NCI-H345 treated with DMSO at 0.1 percent for 48 hours (cell line): ENCODE results near the gene CFAP54.
"Not testable (repeated sequence)": the region's sequence is repeated elsewhere in the genome, so short reads cannot be mapped to it uniquely, and the experiment has no call there.

Experiments
- DNase-seq: peaks from one replicate; lab custom pipeline; 2025; ENCODE audit not compliant: unreplicated experiment; lab: John Stamatoyannopoulos, UW

The CFAP54 gene

GRCh38 chr12:96606134-96606533, 116.8 kb downstream of the CFAP54 start:
- DNase-seq = no peak

- DNase-seq = no peak
These were observed 117.3 kb downstream of the CFAP54 start for GRCh38 chr12:96606644-96607043.

DNA sequence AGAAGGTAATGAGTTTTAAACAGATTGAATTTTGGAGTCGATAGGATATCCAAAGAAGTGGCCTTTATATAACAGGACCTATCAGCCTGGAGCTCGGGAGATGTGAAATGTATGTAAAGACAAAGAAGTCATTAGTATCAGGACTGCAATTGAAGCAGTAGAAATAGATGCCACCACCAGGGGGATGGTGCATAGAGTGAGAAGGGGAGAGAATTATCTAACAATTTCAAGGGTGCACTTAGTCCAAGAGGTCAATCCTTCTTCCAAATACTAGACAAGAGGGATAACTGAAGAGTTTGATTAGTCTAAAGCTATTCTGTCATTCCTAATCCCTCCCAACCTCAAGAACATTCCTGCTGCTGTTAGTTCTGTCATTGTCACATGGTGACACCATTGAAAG, 127.8 kb downstream of the CFAP54 start:
- no peak for DNase-seq

GRCh38 chr12:96623155-96623554, 133.8 kb downstream of the CFAP54 start:
- no peak for DNase-seq

DNA sequence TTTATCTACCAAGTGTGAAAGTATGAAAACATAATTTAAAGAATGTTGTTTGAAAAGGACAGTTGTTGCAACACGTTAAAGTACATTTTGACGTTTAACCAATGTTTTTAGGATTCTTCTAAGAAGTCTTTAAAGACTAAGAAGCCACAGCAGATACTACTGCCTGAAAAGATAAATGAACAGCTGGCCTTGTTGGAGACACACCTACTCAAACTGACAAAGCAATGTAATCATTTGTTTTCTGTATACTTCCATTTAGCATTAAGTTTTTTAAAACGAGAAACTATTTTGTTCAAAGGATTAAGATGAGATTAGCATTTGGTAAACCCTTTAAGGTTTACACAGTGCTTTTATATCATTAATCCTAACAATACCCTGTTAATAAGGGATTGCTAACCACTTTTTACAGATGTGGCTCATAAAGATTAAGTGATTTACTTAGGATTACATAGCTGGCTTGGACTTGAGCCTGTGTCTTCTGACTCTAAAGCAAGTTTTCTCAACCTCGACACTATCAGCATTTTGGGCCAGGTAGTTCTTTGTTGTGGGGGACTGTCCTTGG, 134.4 kb downstream of the CFAP54 start:
- DNase-seq = no peak

DNA sequence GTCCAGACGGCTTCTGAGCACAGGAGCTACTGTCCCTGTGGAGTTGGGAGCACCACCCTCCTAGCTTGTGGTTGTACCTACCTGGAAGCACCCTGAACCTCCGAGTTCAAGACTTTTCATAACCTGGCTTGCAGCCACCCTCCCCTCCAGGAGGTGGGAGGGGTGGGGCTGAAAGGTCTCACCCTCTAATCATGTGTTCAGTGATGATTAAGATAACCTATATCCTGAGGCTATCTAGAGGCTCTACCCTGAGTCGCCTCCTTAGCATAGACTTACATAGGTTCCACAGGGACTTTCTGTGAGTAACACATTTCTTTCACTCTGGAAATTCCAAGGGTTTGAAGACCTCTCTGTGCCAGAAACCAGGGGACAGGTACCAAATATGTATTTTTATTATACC, 146.5 kb downstream of the CFAP54 start:
- no peak for DNase-seq

DNA sequence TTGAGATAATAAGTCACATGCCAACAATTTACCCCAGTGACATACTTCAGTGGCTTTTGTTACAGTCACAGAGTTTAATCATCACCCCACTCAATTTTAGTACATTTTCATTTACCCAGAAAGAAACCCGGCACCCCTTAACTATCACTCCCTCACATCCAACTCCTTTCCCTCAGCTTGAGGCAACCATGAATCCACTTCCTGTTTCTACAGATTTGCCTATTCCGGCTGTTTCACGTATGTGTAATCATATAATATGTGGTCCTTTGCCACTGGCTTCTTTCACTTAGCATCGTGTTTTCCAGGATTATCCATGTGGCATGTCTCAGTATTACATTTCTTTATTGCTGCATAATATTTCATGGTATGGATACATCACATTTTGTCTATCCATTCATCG, 147.5 kb downstream of the CFAP54 start:
- no peak for DNase-seq

DNA sequence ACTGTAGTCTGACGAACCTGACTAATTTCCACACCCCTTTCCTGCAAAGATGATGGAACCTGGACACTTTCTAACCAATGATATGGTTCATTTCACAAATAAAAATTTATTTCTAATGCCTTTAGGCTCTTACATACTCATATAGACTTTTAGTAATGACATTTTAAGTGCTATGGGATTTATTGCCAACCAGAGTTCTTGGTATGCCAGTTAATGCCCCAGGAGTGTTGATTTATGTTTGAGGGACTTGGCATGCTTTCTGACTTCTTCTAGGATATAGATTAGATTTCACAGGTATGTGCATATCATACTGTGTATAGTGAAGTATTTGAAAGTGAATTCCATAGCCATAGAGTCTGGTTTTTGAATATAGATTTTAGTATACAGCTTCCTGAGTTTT, 159.5 kb downstream of the CFAP54 start:
- no peak for DNase-seq

DNA sequence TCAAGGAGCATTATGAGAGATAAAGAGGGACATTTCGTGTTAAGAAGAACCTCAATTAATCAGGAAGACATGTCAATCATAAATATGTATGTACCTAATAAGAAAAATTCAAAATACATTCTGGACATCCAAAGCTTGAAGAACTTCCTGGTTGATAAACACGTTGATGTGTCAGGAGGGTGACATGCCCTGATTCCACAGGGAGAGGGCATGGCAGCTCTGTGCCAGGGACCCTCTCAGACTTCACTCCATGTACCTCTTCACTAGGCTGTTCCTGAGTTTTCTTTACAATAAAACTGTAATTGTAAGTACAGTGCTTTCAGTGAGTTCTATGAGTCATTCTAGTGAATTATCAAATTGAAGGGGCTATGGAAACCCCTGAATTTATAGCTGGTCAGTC, 163.5 kb downstream of the CFAP54 start:
- no peak for DNase-seq

DNA sequence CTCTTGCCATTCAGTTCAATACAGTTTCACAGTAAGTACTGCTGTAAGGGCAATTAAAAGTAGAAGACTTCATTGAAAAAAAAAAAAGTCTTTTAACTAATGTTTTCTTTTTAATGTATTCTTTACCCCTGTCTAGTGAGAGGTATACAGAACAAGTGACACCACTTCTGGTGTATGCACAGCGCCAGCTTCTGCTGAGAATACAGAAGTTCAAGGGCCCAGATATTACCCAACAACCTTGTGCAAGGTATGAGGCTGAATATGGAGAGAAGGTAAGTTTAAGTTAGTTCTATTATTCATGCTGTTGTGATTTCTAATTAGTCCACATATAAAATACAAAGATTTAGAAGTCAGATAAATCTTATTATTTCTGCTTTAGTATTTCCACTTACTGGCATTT, 168.7 kb downstream of the CFAP54 start:
- DNase-seq = no peak

- no peak for DNase-seq
These were observed 180.4 kb downstream of the CFAP54 start for GRCh38 chr12:96669786-96670185.

DNA sequence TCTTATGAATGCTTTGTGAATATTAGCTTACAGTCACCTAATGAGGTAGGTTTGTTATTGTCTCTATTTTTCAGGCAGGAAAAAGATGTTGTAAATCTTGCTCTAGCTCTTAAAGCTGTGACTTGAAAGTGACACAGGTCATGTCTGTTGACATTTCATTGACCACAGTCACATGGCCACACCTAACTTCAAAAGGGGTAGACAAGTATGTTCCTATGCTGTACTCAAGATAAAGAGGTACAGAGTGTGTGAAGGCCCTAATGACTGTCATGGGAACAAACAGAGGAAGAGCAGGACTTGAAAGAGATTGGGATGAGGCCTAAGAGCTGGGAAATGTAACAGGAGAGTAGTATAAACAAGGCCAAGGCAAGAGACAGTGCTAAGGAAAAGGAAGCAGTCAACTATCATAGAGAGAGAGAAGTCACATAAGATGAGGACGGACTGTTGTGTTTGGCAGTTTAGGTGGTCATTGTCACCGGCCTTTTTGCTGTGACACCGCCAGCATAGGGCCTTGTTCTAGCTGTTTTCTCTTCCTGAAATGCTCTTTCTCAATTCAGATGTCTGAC, 181.0 kb downstream of the CFAP54 start:
- no peak for DNase-seq

- not testable (repeated sequence) for DNase-seq
These were observed 186.1 kb downstream of the CFAP54 start for GRCh38 chr12:96675519-96675918.

DNA sequence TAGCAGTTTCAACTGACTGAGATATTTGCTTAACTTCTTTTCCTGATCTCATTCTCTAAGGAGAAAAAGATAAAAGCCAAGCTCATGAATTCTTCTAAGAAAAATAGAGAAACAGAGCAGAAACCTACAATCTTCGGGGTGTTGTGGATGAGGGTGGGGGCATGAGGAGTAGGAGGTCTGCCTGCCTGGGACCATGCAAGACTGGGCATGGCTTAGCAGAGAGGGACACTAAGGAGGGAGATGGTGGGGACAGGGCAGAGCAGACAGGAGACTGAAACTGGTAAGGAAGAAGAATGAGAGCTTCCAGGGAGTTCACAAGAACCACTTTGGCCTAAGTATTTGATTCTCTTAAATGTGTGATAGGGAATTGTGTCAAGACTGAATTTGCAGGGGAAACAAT, 188.0 kb downstream of the CFAP54 start:
- no peak for DNase-seq

DNA sequence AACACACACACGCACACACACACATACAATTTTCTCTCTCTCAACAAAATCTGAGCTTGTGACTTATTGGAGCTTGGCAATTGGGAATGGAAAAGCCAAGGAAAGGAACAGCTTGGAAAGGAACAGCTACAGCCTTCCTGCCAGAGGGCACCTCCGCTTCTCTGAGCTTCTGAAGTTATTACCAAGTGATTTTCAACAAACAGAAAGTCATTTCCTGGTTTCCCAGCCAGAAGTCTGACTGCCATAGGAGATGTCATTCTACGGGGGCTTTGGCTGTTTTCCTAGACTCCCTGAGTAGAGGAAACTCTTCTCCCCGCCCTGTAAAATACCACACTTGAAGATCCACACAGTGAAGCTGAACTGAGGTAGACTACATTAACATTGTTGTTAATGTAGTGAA, 198.3 kb downstream of the CFAP54 start:
- DNase-seq = no peak

GRCh38 chr12:96698521-96698920, 209.1 kb downstream of the CFAP54 start:
- no peak for DNase-seq

DNA sequence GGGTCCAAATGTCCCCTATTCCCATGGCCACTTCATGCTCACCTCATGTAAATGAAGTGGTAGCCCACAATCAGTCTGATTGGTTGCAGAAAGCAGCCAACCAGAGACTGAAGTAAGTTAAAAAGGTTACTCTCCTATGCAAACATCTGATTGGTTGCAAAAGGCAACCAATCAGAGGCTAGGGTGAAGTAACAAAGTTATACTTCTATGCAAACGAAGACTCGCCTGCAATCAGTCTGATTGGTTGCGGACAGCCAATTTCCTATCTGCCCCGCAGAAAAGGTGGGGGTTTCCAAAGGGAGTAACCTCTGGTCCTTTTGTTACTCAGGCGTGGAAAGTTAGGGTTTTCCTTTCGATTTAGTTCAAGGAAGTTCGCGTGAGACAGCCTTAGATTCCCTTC, 209.6 kb downstream of the CFAP54 start:
- no peak for DNase-seq

DNA sequence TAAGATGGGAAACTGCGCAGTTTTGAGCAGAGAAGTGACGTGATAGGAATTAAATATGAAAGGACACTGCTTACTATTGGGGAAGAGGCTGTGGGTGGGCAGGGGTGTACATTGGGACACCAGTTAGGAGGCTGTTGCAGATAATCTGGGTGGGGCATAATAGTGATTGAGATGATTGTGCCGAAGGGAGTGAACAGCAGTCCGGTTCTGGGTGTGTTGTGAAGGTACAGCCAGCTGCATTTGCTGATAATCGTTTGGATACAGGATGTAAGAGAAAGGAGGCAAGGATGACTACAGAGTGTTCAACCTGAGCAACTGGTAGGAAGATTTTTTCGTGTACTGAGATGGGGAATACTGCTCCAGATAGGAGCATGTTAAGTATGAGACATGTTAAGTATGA, 212.5 kb downstream of the CFAP54 start:
- DNase-seq = no peak

GRCh38 chr12:96710127-96710745, 220.9 kb downstream of the CFAP54 start:
- DNase-seq = no peak

DNA sequence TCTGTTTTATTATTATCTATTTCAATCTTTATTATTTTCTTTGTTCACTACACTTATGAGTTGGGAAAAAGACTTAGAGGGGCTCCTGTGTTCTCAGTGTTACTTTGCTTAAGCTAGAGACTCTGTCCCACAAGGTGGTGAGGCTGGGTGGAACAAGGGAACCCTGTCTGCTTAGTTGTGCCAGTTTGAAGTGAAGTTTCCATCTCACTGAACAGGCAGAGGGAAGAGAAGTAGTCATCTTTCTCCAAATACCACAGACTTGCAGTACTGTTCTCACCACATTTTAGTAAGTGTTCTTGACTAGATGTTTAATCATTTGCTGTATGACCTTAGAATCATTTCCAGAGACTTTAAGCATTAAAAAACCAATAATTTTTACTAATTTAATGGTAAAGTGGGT, 222.0 kb downstream of the CFAP54 start:
- DNase-seq = no peak

DNA sequence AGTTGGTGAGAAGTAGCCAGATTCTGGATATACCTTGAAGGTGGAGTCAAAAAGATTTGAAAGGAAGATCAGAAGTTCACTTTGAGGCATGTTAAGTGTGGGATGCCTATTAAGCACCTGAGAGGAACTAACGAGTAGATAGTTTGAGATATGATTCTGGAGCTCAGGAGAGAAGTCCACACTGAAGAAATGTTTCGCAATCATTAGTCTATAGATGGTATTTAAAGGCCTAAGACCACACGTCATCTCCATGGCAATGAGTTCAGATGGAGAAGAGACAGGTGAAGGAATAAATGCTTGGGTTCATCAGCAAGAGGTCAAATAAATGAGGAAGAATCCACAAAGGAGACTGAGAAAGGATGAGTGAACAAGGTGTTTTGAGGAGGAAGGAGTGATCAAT, 224.8 kb downstream of the CFAP54 start:
- DNase-seq = no peak

DNA sequence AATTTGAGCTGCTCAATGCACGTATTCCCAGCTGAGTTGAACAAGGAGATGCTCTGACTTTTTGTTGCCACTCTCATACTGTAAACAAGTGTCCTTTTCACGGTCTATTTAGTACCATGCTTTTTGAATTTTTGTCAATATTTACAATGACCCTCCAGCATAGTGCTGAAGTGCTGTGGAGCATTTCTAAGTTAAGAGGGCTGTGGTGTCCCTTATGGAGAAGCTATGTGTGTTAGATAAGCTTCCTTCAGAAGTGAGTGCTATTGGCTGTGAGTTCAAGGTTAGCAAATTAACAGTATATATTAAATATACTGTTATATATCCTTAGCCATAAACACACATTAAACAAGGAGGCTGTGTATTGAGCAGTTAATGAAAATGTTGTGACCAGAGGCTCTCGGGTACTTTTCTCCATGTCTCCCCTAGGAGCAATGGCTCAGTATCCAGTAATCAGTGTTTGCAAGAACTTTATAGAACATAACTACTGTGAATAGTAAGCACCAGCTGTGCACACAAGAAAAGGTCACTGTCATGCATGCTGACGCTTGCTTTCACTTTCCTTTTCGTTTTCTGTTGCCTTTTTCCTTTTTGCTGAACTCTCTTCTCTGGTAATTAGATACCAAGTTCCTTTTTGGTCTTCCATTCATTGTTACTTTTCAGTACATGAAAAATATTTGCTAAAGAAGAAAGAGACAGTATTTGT, 230.4 kb downstream of the CFAP54 start:
- DNase-seq = peak; percentile 95
